ENCODE measurements around the gene TUT1. TPM values are rescaled to one million over a fixed set of nuclear protein-coding genes. Genes with fewer than 3 reads are reported as not detected.

TUT1 gene
- total and polyA plus RNA-seq, 2 experiments from 2014 or later = 12.8 to 22.2 TPM

- no peak for TF ChIP-seq CTCF (conservative IDR thresholded peaks at IDR 0.05; ENCODE audit: low read depth in 2 of 2)
These were observed 34.3 kb downstream of the TUT1 start (continued) for GRCh38 chr11:62556875-62557631.

DNA sequence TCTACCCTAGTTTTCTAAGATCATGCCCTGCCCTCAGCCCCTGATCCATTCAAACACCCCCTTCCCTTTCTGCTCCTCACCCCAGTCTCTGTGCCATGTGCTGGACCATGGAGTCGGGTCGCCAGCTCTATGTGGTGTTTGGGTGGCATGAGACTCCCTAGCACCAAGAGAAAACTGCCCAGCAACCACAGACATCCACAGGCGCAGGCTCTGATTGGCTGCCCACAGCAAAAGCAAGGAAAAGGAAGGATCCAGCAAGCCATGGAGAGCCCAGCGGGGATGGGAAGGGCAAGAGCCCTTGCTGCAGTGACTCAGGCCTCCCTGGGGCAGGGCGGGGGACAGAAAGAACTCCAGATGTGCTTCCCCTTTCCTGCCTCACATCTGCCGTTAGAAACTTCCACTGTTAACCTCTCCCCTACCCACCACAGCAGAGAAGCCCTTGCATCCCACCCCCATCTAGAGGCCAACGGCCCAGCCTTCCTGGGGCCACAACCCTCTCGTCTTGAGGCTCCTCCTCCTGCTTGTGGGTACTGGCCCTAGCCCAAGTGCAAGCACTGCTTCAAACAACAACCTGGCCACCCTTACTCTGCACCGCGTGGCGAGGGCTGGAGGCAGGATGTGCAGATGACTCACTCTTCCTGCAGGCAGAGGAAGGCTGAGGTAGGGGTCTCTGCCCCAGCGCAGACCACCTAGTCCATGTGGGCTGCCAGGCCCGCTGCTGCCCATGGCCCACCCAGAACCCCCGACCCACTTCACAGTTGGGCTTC lies 35.0 kb downstream of the TUT1 start:
- H3K79me2 ChIP-seq (replicated peaks; ENCODE audit: insufficient read depth) = peaks cover 25% of the 10 kb centered on the region
- peak overlapping the region; percentile 88 for H3K27ac ChIP-seq (ENCODE audit: low read depth)
- H3K36me3 Mint-ChIP-seq (ENCODE audit: low read depth) = peaks cover 58% of the 10 kb centered on the region
- ATAC-seq (peak; percentile 38), DNase-seq (ENCODE audit: low spot score) (peak; percentile 91)
- TF ChIP-seq CREB1 (CRISPR knock-in tag; IDR thresholded peaks at IDR 0.05; ENCODE audit: low read depth) = peak; percentile 76
- TF ChIP-seq POLR2AphosphoS5 (IDR thresholded peaks at IDR 0.05; ENCODE audit: low read depth) = peak; percentile 45
- TF ChIP-seq STAT1 (IDR thresholded peaks at IDR 0.05; ENCODE audit: unreplicated experiment) = no peak
- peaks cover 73% of the 10 kb centered on the region for H3K4me1 Mint-ChIP-seq
- peaks cover 2% of the 10 kb centered on the region; the same call in 1 of the 2 replicates for H3K27me3 ChIP-seq (ENCODE audit: insufficient read depth)
- peaks cover 39% of the 10 kb centered on the region for H4K20me1 ChIP-seq (replicated peaks; ENCODE audit: insufficient read depth)
- H3K36me3 ChIP-seq (ENCODE audit: insufficient read depth) = peaks cover 29% of the 10 kb centered on the region
- peak overlapping the region; percentile 96 for H3K27ac Mint-ChIP-seq
- H3K4me2 ChIP-seq = peak overlapping the region; percentile 50; the same call in 1 of the 2 replicates
- H3K27me3 Mint-ChIP-seq (ENCODE audit: insufficient read depth, low read depth, poor library complexity) = peaks cover 39% of the 10 kb centered on the region
- peak overlapping the region; percentile 14 for H3K4me3 Mint-ChIP-seq
- no peak overlapping the region for H2AFZ ChIP-seq
- peaks cover 66% of the 10 kb centered on the region for H3K4me1 ChIP-seq (ENCODE audit: insufficient read depth)
- no peaks in the 10 kb centered on the region for H3K9me2 ChIP-seq (ENCODE audit: insufficient read depth)
- H3K4me3 ChIP-seq = no peak overlapping the region
- peaks cover 64% of the 10 kb centered on the region for H3F3A ChIP-seq (replicated peaks; ENCODE audit: low read depth)
- no peaks in the 10 kb centered on the region; the same call in 1 of the 3 replicates for H3K9me3 Mint-ChIP-seq

- peak overlapping the region; percentile 88 for H3K27ac ChIP-seq (ENCODE audit: low read depth)
- H3F3A ChIP-seq (replicated peaks; ENCODE audit: low read depth) = peaks cover 60% of the 10 kb centered on the region
- H3K4me3 ChIP-seq = no peak overlapping the region
- no peak for ATAC-seq
- Mint-ChIP-seq H3K4me3 (peak overlapping the region; percentile 14; the same call in 1 of the 3 replicates), H3K36me3 (ENCODE audit: low read depth) (peaks cover 51% of the 10 kb centered on the region), H3K27me3 (ENCODE audit: insufficient read depth, low read depth, poor library complexity) (peaks cover 39% of the 10 kb centered on the region), H3K27ac (peak overlapping the region; percentile 96), H3K9me3 (no peaks in the 10 kb centered on the region; the same call in 1 of the 3 replicates), H3K4me1 (peaks cover 70% of the 10 kb centered on the region)
- H3K27me3 ChIP-seq (ENCODE audit: insufficient read depth) = peaks cover 9% of the 10 kb centered on the region
- peak; percentile 32 for DNase-seq (ENCODE audit: low spot score)
- no peak overlapping the region for H2AFZ ChIP-seq
- H4K20me1 ChIP-seq (replicated peaks; ENCODE audit: insufficient read depth) = peaks cover 33% of the 10 kb centered on the region
- peaks cover 29% of the 10 kb centered on the region for H3K36me3 ChIP-seq (ENCODE audit: insufficient read depth)
- H3K9me2 ChIP-seq (ENCODE audit: insufficient read depth) = no peaks in the 10 kb centered on the region
- H3K4me2 ChIP-seq = no peak overlapping the region
- H3K79me2 ChIP-seq (replicated peaks; ENCODE audit: insufficient read depth) = peaks cover 18% of the 10 kb centered on the region
- peaks cover 60% of the 10 kb centered on the region for H3K4me1 ChIP-seq (ENCODE audit: insufficient read depth)
- TF ChIP-seq REST (IDR thresholded peaks at IDR 0.05; ENCODE audit: unreplicated experiment) = no peak
These were observed 35.7 kb downstream of the TUT1 start for GRCh38 chr11:62555464-62556107.

Data from GM23338 (cell line).